ENCODE results near the gene PDXK. TPM values are rescaled to one million over a fixed set of nuclear protein-coding genes. Genes with fewer than 3 reads are reported as not detected.

The PDXK gene
- total RNA-seq, 4 donors from 2014 or later = 58.8 to 111 (median 93.5) TPM

- TF ChIP-seq CTCF (IDR thresholded peaks at IDR 0.05) = no peak
- ATAC-seq (ENCODE audit: low FRiP score) (no peak), DNase-seq (ENCODE audit: low spot score) (no peak)
Observed at GRCh38 chr21:43786300-43786806, 67.4 kb downstream of the PDXK start.

GRCh38 chr21:43786807-43787440 is 68.0 kb downstream of the PDXK start:
- TF ChIP-seq CTCF (IDR thresholded peaks at IDR 0.05) = no peak
- DNase-seq (ENCODE audit: low spot score) (no peak), ATAC-seq (ENCODE audit: low FRiP score) (no peak)

- ATAC-seq (ENCODE audit: low FRiP score) = peak; percentile 95
- peak; percentile 86 for DNase-seq (ENCODE audit: low spot score)
- TF ChIP-seq CTCF (IDR thresholded peaks at IDR 0.05) = peak in 2 of 3 donors; percentile 100
Observed at GRCh38 chr21:43789276-43790009, 70.5 kb downstream of the PDXK start, which contains the start of gene RRP1. Gene RRP1, plus strand, starts transcription at chr21:43789577. Its CDS starts 53 bp downstream, at chr21:43789630.

- no peak for TF ChIP-seq CTCF (IDR thresholded peaks at IDR 0.05)
- DNase-seq (ENCODE audit: low spot score) = no peak
- ATAC-seq (ENCODE audit: low FRiP score) = no peak
Observed at GRCh38 chr21:43790010-43790524, 71.1 kb downstream of the PDXK start.

- ATAC-seq (ENCODE audit: low FRiP score) = no peak
- no peak for DNase-seq (ENCODE audit: low spot score)
- TF ChIP-seq CTCF (IDR thresholded peaks at IDR 0.05) = no peak
Observed at GRCh38 chr21:43792406-43792805, 73.5 kb downstream of the PDXK start.

GRCh38 chr21:43793243-43793642 is 74.3 kb downstream of the PDXK start:
- ATAC-seq (ENCODE audit: low FRiP score) = no peak
- no peak for TF ChIP-seq CTCF (IDR thresholded peaks at IDR 0.05)
- DNase-seq (ENCODE audit: low spot score) = no peak

Data from omental fat pad (tissue), 4 donors.